ENCODE measurements around the gene PLXNB3. TPM values are rescaled to one million over a fixed set of nuclear protein-coding genes. Genes with fewer than 3 reads are reported as not detected.

PLXNB3 gene
- total RNA-seq, 1 experiment from 2014 or later = 2.5 TPM

- POLR2A ChIA-PET = no interaction called here
- no peak for DNase-seq (ENCODE audit: low spot score)
- H3K36me3 Mint-ChIP-seq = peaks cover 11% of the 10 kb centered on the region
- no peak overlapping the region for H3K27ac Mint-ChIP-seq
- H3K27me3 Mint-ChIP-seq (ENCODE audit: low read depth) = no peaks in the 10 kb centered on the region; the same call in 1 of the 2 replicates
- H3K4me1 Mint-ChIP-seq = peaks cover 17% of the 10 kb centered on the region
- H3K9me3 Mint-ChIP-seq = peaks cover 13% of the 10 kb centered on the region
- H3K4me3 Mint-ChIP-seq = no peak overlapping the region
- no peak for ATAC-seq
- TF ChIP-seq PREB (CRISPR knock-in tag; IDR thresholded peaks at IDR 0.05; ENCODE audit: borderline replicate concordance) (no peak), IRF2 (CRISPR knock-in tag; IDR thresholded peaks at IDR 0.05; ENCODE audit: borderline replicate concordance, low read depth) (no peak), ELF4 (CRISPR knock-in tag; IDR thresholded peaks at IDR 0.05; ENCODE audit: low read depth) (no peak), CREB1 (CRISPR knock-in tag; IDR thresholded peaks at IDR 0.05) (no peak), MYBL2 (CRISPR knock-in tag; IDR thresholded peaks at IDR 0.05) (no peak), HMGA2 (CRISPR knock-in tag; IDR thresholded peaks at IDR 0.05) (no peak), ZNF138 (CRISPR knock-in tag; conservative IDR thresholded peaks at IDR 0.05) (no peak), RELA (CRISPR knock-in tag; IDR thresholded peaks at IDR 0.05; ENCODE audit: borderline replicate concordance) (no peak)
- TF ChIP-seq, protein P1, sequence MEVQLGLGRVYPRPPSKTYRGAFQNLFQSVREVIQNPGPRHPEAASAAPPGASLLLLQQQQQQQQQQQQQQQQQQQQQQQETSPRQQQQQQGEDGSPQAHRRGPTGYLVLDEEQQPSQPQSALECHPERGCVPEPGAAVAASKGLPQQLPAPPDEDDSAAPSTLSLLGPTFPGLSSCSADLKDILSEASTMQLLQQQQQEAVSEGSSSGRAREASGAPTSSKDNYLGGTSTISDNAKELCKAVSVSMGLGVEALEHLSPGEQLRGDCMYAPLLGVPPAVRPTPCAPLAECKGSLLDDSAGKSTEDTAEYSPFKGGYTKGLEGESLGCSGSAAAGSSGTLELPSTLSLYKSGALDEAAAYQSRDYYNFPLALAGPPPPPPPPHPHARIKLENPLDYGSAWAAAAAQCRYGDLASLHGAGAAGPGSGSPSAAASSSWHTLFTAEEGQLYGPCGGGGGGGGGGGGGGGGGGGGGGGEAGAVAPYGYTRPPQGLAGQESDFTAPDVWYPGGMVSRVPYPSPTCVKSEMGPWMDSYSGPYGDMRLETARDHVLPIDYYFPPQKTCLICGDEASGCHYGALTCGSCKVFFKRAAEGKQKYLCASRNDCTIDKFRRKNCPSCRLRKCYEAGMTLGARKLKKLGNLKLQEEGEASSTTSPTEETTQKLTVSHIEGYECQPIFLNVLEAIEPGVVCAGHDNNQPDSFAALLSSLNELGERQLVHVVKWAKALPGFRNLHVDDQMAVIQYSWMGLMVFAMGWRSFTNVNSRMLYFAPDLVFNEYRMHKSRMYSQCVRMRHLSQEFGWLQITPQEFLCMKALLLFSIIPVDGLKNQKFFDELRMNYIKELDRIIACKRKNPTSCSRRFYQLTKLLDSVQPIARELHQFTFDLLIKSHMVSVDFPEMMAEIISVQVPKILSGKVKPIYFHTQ (CRISPR knock-in tag; IDR thresholded peaks at IDR 0.05) = no peak
- TF ChIP-seq, protein P2, sequence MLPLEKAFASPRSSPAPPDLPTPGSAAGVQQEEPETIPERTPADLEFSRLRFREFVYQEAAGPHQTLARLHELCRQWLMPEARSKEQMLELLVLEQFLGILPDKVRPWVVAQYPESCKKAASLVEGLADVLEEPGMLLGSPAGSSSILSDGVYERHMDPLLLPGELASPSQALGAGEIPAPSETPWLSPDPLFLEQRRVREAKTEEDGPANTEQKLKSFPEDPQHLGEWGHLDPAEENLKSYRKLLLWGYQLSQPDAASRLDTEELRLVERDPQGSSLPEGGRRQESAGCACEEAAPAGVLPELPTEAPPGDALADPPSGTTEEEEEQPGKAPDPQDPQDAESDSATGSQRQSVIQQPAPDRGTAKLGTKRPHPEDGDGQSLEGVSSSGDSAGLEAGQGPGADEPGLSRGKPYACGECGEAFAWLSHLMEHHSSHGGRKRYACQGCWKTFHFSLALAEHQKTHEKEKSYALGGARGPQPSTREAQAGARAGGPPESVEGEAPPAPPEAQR (CRISPR knock-in tag; IDR thresholded peaks at IDR 0.05) = no peak
- TF ChIP-seq, protein P3, sequence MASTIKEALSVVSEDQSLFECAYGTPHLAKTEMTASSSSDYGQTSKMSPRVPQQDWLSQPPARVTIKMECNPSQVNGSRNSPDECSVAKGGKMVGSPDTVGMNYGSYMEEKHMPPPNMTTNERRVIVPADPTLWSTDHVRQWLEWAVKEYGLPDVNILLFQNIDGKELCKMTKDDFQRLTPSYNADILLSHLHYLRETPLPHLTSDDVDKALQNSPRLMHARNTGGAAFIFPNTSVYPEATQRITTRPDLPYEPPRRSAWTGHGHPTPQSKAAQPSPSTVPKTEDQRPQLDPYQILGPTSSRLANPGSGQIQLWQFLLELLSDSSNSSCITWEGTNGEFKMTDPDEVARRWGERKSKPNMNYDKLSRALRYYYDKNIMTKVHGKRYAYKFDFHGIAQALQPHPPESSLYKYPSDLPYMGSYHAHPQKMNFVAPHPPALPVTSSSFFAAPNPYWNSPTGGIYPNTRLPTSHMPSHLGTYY (CRISPR knock-in tag; IDR thresholded peaks at IDR 0.05) = no peak
- CTCF ChIA-PET = no interaction called here
These were observed 32.2 kb upstream of the PLXNB3 start for GRCh38 chrX:153731845-153732215.

GRCh38 chrX:153732401-153732800, 31.6 kb upstream of the PLXNB3 start:
- ATAC-seq (no peak), DNase-seq (ENCODE audit: low spot score) (no peak)
- Mint-ChIP-seq H3K9me3 (peaks cover 13% of the 10 kb centered on the region), H3K27ac (no peak overlapping the region), H3K36me3 (peaks cover 11% of the 10 kb centered on the region), H3K27me3 (ENCODE audit: low read depth) (no peaks in the 10 kb centered on the region; the same call in 1 of the 2 replicates), H3K4me3 (no peak overlapping the region), H3K4me1 (peaks cover 12% of the 10 kb centered on the region)
- TF ChIP-seq TEAD4 (CRISPR knock-in tag; IDR thresholded peaks at IDR 0.05) (no peak), JUN (CRISPR knock-in tag; IDR thresholded peaks at IDR 0.05) (no peak), TEAD1 (CRISPR knock-in tag; IDR thresholded peaks at IDR 0.05) (no peak), GABPB1 (CRISPR knock-in tag; IDR thresholded peaks at IDR 0.05) (no peak), HMGXB4 (CRISPR knock-in tag; IDR thresholded peaks at IDR 0.05) (no peak), MXD4 (CRISPR knock-in tag; IDR thresholded peaks at IDR 0.05; ENCODE audit: borderline replicate concordance) (no peak), ZNF423 (CRISPR knock-in tag; IDR thresholded peaks at IDR 0.05) (no peak)
- TF ChIP-seq, protein P1 (CRISPR knock-in tag; IDR thresholded peaks at IDR 0.05) = no peak
- TF ChIP-seq, protein P4, sequence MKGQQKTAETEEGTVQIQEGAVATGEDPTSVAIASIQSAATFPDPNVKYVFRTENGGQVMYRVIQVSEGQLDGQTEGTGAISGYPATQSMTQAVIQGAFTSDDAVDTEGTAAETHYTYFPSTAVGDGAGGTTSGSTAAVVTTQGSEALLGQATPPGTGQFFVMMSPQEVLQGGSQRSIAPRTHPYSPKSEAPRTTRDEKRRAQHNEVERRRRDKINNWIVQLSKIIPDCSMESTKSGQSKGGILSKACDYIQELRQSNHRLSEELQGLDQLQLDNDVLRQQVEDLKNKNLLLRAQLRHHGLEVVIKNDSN (CRISPR knock-in tag; IDR thresholded peaks at IDR 0.05) = no peak
- POLR2A ChIA-PET = no interaction called here
- CTCF ChIA-PET = no interaction called here

Measured in WTC11 (cell line).